Activated T-helper 17 cell treated with anti-CD3 and anti-CD28 coated beads, Interleukin-2, amount 50 U/mL, for 72 hours (primary cell): Measurements from ENCODE around the gene NRXN2. TPM values are rescaled to one million over a fixed set of nuclear protein-coding genes. Genes with fewer than 3 reads are reported as not detected.

Experiments used
- ATAC-seq: fragments of 150-1000 bp; cut with Tn5 transposase; replicated peaks from 2 replicates; pipeline ENCODE4 v1.10.0; 2021; ENCODE audit warnings: mild to moderate bottlenecking, moderate library complexity
- H3K27ac Mint-ChIP-seq: one replicate; pipeline ENCODE4 v1.8.0; 2022; ENCODE audit warnings: mixed read lengths
- H3K27me3 Mint-ChIP-seq: one replicate; pipeline ENCODE4 v1.8.0; 2022; ENCODE audit warnings: mixed read lengths
- H3K36me3 Mint-ChIP-seq: one replicate; pipeline ENCODE4 v1.8.0; 2022; ENCODE audit warnings: low read depth, mild to moderate bottlenecking, mixed read lengths
- H3K4me1 Mint-ChIP-seq: one replicate; pipeline ENCODE4 v1.8.0; 2022; ENCODE audit warnings: mixed read lengths
- H3K4me3 Mint-ChIP-seq: one replicate; pipeline ENCODE4 v1.8.0; 2022; ENCODE audit warnings: mild to moderate bottlenecking, mixed read lengths
- H3K9me3 Mint-ChIP-seq: one replicate; pipeline ENCODE4 v1.8.0; 2022; ENCODE audit warnings: mixed read lengths
- total RNA-seq, 2 donors: library from RNA; stranded (reverse); gene quantifications; one replicate each; pipeline ENCODE4 v1.2.3, GENCODE V29; 2022

NRXN2 gene
- total RNA-seq, 2 donors from 2014 or later, result 0.11 to 1.2 TPM

DNA sequence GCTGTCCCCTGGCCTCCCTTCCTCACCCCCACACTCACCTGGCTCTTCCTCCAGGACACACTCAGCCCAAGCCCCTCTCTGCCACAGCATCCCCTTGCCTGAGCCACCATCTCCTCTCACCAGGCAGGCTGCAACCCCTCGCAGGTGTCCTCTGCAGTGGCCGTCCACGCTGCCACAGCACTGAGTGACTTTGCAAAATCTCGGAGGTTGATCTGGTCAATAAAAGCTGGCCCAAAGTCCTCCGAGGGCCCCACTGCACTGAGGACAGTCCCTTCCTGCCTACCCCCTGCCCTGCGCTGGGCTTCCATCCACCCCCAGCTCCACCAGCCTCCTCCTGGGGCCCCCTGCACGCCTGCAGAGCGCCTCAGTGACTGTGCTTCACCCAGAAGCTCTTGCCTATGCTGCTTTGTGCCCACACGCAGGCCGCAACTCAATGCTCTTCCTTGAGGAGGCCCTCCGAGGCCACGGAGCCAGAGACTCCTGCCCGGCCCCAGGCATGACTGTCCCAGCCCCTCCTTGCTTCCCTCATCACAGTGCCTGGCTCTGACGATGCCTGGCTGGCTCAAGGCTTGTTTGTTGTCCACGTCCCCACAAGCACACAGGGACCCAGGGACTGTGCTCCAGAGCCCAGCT is 162.7 kb downstream of the NRXN2 start:
- Mint-ChIP-seq H3K4me3 (no peak overlapping the region), H3K27ac (no peak overlapping the region), H3K9me3 (no peaks in the 10 kb centered on the region), H3K36me3 (no peaks in the 10 kb centered on the region), H3K27me3 (peaks cover 4% of the 10 kb centered on the region), H3K4me1 (no peaks in the 10 kb centered on the region)
- no peak for ATAC-seq

DNA sequence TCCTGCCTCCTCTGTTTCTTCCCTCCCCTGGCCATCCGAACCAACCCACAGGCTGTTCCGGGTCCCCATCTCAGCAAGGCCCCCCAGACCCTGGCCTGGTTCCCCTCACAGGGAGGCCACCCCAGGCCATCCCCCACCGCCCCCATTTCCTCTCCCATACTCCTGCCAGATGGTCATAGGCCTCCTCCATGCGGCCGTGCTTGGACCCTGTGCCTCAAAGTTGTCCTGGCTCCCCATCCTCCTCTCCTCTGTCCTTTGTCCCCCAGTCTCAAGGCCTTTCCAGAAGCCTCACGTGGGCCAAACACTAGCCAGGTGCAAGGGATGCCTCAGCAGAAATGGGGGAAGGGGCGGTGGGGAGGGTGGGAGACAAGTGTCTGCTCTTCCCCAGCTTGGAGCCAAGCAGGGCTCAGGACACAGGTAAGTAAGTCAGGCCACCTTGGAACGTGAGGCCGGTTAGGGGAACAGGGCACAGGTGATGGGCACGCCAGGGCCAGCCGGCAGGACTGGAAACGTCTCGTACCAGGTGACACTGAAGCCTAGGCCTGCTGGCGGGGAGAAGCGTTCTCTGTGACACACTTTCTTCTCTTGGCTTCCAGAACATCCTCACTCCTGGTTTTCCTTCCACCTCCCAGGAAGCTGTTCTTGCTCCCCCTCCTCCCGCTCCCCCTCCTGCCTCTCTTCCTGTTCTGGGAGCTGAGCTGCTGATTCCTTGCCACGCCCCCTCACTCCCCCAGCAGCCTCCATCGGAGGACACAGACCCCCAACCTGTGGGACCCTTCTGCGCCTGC is 163.5 kb downstream of the NRXN2 start:
- H3K4me3 Mint-ChIP-seq, result no peak overlapping the region
- H3K4me1 Mint-ChIP-seq, result no peaks in the 10 kb centered on the region
- no peaks in the 10 kb centered on the region for H3K36me3 Mint-ChIP-seq
- H3K9me3 Mint-ChIP-seq, result no peaks in the 10 kb centered on the region
- H3K27me3 Mint-ChIP-seq, result peaks cover 4% of the 10 kb centered on the region
- no peak overlapping the region for H3K27ac Mint-ChIP-seq
- ATAC-seq, result no peak

DNA sequence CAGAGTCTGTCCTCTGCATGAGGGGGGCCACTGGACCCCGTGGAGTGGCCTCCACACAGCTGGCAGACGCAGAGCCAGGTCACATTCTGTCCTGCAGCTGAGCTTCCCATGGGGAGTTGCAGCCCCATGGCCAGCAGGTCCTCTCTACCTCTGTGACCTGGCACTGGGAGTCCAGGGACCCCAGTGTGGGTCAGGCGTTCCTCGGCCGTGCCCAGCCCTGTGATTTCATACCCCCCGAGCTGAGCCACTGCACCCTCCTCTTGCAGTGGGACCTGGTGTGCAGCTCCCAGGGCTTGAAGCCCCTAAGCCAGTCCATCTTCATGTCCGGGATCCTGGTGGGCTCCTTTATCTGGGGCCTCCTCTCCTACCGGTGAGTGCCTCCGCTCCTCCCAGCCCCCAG is 164.1 kb downstream of the NRXN2 start:
- Mint-ChIP-seq H3K36me3 (no peaks in the 10 kb centered on the region), H3K4me3 (no peak overlapping the region), H3K27ac (no peak overlapping the region), H3K4me1 (no peaks in the 10 kb centered on the region), H3K27me3 (peaks cover 4% of the 10 kb centered on the region), H3K9me3 (no peaks in the 10 kb centered on the region)
- no peak for ATAC-seq

DNA sequence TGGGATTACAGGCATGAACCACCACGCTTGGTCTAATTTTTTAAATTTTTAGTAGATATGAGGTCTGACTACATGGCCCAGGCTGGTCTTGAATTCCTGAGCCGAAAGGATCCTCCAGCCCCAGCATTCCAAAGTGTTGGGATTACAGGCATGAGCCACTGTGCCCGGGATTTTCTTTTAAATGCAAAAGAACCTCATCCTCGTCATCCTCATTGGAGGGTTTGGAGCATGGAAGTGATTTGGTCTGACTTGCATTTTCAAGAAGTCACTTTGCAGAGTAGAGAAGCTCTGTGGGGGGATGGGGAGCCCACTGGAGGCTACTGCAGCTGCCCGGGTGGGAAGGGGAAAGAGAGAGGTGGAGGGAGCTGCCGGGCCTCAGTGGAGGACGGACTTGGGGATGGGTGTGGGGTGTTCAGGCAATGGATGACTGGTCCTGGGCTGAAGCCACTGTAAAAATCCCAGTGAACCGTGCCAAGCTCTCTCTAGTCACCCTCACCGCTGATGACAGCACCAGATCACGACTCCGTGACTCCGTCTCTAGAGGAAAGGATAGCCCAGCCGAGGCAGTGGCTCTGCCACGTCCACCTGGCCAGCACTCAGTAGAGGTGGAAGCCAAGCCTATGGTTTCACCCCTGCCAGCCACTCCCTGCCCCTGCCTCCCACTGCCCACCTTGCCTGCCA is 164.8 kb downstream of the NRXN2 start:
- Mint-ChIP-seq H3K36me3 (no peaks in the 10 kb centered on the region), H3K4me3 (no peak overlapping the region), H3K27me3 (peaks cover 4% of the 10 kb centered on the region), H3K9me3 (no peaks in the 10 kb centered on the region), H3K4me1 (no peaks in the 10 kb centered on the region), H3K27ac (no peak overlapping the region)
- ATAC-seq, result no peak

DNA sequence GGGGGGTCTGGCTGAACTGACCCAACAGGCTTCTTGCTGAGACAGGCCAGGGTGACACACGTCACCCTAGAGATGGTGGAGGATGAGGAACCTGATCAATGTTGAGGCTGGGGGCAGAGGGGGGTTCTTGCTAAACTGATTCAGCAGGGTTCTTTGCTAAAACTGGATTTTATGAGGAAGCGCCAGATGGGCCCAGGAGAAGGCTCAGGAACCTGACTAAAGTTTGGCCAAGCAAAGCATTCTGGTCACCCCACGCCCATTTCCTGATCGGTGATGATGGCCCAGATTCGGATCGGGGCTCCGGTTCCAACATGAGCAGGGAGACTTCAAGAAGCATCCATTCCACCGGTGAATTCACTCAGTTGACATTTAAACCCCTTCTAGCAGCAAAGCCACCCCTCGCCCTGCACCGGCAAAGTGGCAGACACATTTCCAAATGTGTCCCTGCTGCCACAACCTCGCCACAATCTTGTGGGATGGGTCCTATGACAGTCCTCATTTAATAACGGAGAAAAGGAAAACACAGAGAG is 166.2 kb downstream of the NRXN2 start:
- peaks cover 4% of the 10 kb centered on the region for H3K27me3 Mint-ChIP-seq
- no peak for ATAC-seq
- H3K4me3 Mint-ChIP-seq, result no peak overlapping the region
- H3K36me3 Mint-ChIP-seq, result no peaks in the 10 kb centered on the region
- H3K9me3 Mint-ChIP-seq, result no peaks in the 10 kb centered on the region
- no peak overlapping the region for H3K27ac Mint-ChIP-seq
- no peaks in the 10 kb centered on the region for H3K4me1 Mint-ChIP-seq

Other genes with a start within 250 kb of the NRXN2 start
- not detected for gene SLC22A11, start 167.3 kb downstream of the NRXN2 start, total RNA-seq
- not detected for gene SLC22A12, start 132.0 kb downstream of the NRXN2 start, total RNA-seq
- 10 to 100 TPM; 11.0 to 21.6 TPM for gene RASGRP2, start 20.9 kb upstream of the NRXN2 start, total RNA-seq
- 1 to 10 TPM; 4.0 to 4.7 TPM for gene PYGM, start 36.8 kb upstream of the NRXN2 start, total RNA-seq
- gene SF1, start 55.3 kb upstream of the NRXN2 start, total RNA-seq, result 100 to 1,000 TPM; 316 to 397 TPM
- gene MAP4K2, start 80.0 kb upstream of the NRXN2 start, total RNA-seq, result 10 to 100 TPM; 65.9 to 82.5 TPM
- gene MEN1, start 87.4 kb upstream of the NRXN2 start, total RNA-seq, result 10 to 100 TPM; 17.9 to 28.2 TPM
- under 1 TPM; 0.37 to 0.71 TPM for gene CDC42BPG, start 121.5 kb upstream of the NRXN2 start, total RNA-seq
- 100 to 1,000 TPM in 1 of 2 donors, 10 to 100 TPM in 1; 96.5 to 107 TPM for gene EHD1, start 155.4 kb upstream of the NRXN2 start, total RNA-seq
- 10 to 100 TPM; 20.9 to 23.1 TPM for gene ATG2A, start 194.0 kb upstream of the NRXN2 start, total RNA-seq
- gene PPP2R5B, start 201.5 kb upstream of the NRXN2 start, total RNA-seq, result 10 to 100 TPM; 14.6 to 43.0 TPM
- gene GPHA2, start 212.7 kb upstream of the NRXN2 start, total RNA-seq, result under 1 TPM in 1 of 2 donors, not detected in 1; 0.43 TPM
- 1 to 10 TPM in 1 of 2 donors, not detected in 1; 1.1 TPM for gene MAJIN, start 248.9 kb upstream of the NRXN2 start, total RNA-seq